Neutrophil (primary cell): ENCODE data around the gene MRTFB.

ENCODE experiments used
- H3K27ac ChIP-seq: fragments of 200-600 bp; sonication (generic); 2 replicates; pipeline ENCODE4 v1.5.1; 2016; ENCODE audit warnings: mild to moderate bottlenecking, moderate library complexity
- H3K27me3 ChIP-seq: fragments of 200-600 bp; sonication (generic); 2 replicates; pipeline ENCODE4 v1.6.0; 2016; ENCODE audit warnings: mild to moderate bottlenecking
- H3K36me3 ChIP-seq: fragments of 200-600 bp; sonication (generic); 2 replicates; pipeline ENCODE4 v1.5.1; 2017
- H3K4me1 ChIP-seq, 2 experiments: fragments of 200-600 bp in 1 of 2; sonication (generic) in 1 of 2; 1 replicate in 1 of 2; 2 replicates in 1 of 2; pipeline versions ENCODE4 v1.5.1 to v1.6.1; 2013 to 2016; ENCODE audit warnings: low read depth in 1 of 2, low read length in 1 of 2, mild to moderate bottlenecking in 1 of 2, moderate library complexity in 1 of 2; ENCODE audit not compliant: control insufficient read depth in 1 of 2, insufficient read depth in 1 of 2
- H3K4me3 ChIP-seq, 2 experiments: fragments of 200-600 bp in 1 of 2; sonication (generic) in 1 of 2; 1 replicate in 1 of 2; 2 replicates in 1 of 2; pipeline ENCODE4 v1.5.1; 2013 to 2016; ENCODE audit warnings: low read depth in 1 of 2, low read length in 1 of 2, mild to moderate bottlenecking in 1 of 2, moderate library complexity in 1 of 2
- H3K9me3 ChIP-seq: fragments of 200-600 bp; sonication (generic); 2 replicates; pipeline ENCODE4 v1.5.1; 2016
- CTCF ChIP-seq: fragments of 200-600 bp; sonication (generic); IDR thresholded peaks from 2 replicates; pipeline ENCODE4 v1.5.1; 2016; ENCODE audit warnings: antibody characterized with exemption

Gene MRTFB

GRCh38 chr16:14308368-14308723 is 237.2 kb downstream of the MRTFB start:
- TF ChIP-seq CTCF: no peak
- Histone ChIP-seq H3K27ac (no peak overlapping the region), H3K36me3 (no peaks in the 10 kb centered on the region), H3K9me3 (no peaks in the 10 kb centered on the region), H3K4me3 (no peak overlapping the region), H3K4me1 (peaks cover 0 to under 1% of the 10 kb centered on the region in 2 experiments), H3K27me3 (peaks cover 83% of the 10 kb centered on the region)

- Histone ChIP-seq H3K27ac (no peak overlapping the region), H3K4me1 (no peaks in the 10 kb centered on the region), H3K27me3 (peaks cover 74% of the 10 kb centered on the region), H3K9me3 (no peaks in the 10 kb centered on the region), H3K4me3 (no peak overlapping the region), H3K36me3 (no peaks in the 10 kb centered on the region)
- no peak for TF ChIP-seq CTCF
Measured at GRCh38 chr16:14309001-14309886, 238.1 kb downstream of the MRTFB start.

GRCh38 chr16:14309906-14310305 is 238.8 kb downstream of the MRTFB start:
- no peak for TF ChIP-seq CTCF
- Histone ChIP-seq H3K4me3 (no peak overlapping the region), H3K27ac (no peak overlapping the region), H3K4me1 (no peaks in the 10 kb centered on the region), H3K36me3 (no peaks in the 10 kb centered on the region), H3K27me3 (peaks cover 67% of the 10 kb centered on the region), H3K9me3 (no peaks in the 10 kb centered on the region)

- H3K9me3 ChIP-seq: no peaks in the 10 kb centered on the region
- H3K27me3 ChIP-seq: peaks cover 61% of the 10 kb centered on the region
- H3K4me1 ChIP-seq: no peaks in the 10 kb centered on the region
- no peak overlapping the region for H3K27ac ChIP-seq
- no peak for TF ChIP-seq CTCF
- H3K36me3 ChIP-seq: no peaks in the 10 kb centered on the region
- H3K4me3 ChIP-seq: no peak overlapping the region
Measured at GRCh38 chr16:14310519-14310991, 239.4 kb downstream of the MRTFB start.

GRCh38 chr16:14314116-14314515 is 243.0 kb downstream of the MRTFB start:
- Histone ChIP-seq H3K4me1 (no peaks in the 10 kb centered on the region), H3K9me3 (no peaks in the 10 kb centered on the region), H3K4me3 (no peak overlapping the region), H3K27me3 (peaks cover 28% of the 10 kb centered on the region), H3K36me3 (no peaks in the 10 kb centered on the region), H3K27ac (no peak overlapping the region)
- TF ChIP-seq CTCF: no peak
